NCI-H2107 (cell line): ENCODE measurements around the gene CLOCK.

Experiments used
- DNase-seq: peaks from one replicate; lab custom pipeline; 2025; lab: John Stamatoyannopoulos, UW

The CLOCK gene

GRCh38 chr4:55475394-55476243, 71.1 kb downstream of the CLOCK start:
- no peak for DNase-seq

DNA sequence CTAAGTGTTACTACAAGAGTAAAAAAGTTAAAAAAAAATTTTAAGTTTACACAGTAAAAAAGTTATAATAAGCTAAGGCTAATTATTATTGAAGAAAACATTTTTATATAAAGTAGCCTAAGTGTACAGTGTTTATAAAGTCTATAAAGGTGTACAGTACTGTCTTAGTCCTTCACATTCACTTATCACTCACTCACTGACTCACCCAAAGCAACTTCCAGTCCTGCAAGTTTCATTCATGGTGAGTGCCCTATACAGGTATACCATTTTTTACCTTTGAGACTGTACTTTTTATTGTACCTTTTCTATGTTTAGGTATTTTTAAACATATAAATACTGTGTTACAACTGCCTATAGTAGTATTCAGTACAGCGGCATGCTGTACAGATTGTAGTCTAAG, 76.7 kb downstream of the CLOCK start:
- no peak for DNase-seq

DNA sequence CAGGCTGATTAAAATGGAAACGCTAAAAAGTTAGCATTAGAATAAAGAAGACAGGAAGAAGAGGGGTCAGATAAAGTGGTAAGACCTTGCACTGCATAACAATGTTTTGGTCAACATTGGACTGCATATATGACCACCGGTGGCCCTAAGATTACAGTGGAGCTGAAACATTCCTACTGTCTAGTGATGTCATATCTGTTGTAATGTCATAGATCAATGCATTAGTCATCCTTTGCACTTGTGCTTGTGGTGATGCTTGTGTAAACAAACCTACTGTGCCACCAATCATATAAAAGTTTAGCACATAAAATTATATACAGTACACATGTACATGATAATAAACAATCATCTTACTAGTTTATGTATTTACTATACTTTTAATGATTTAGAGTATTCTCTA, 78.0 kb downstream of the CLOCK start:
- DNase-seq, result no peak

- DNase-seq, result no peak
These were observed 80.7 kb downstream of the CLOCK start for GRCh38 chr4:55466001-55466400.

DNA sequence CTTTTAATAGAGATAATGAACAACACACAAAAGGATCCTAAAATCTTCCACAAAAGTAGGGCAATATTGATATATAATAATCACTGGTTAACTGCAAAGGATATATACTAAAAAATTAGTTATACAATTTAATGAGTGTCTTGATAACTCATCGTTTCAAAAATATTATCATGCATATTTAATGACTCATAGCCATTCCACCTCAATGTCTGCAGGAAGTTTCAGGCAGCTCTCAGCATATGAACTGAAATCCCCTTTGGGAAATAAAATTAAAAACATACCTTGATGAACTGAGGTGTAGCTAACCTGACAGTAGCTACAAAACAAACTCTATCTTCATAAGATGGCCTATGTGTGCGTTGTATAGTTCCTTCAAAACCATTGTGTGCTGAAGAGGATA, 88.1 kb downstream of the CLOCK start:
- no peak for DNase-seq

DNA sequence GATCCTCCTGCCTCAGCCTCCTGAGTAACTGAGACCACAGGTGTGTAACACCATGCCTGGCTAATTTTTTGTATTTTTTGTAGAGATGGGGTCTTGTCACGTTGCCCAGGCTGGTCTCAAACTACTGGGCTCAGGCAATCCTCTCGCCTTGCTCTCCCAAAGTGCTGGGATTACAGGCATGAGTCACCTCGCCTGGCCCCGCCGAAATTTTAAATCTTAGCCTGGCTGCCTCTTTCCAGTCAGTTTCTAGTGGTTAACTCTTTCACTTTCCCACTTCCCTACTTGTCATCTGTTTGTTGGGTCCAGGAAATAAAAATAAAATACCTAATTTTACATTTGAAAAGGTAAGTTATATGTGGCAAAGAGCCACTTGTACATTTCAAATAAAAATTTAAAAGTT, 88.5 kb downstream of the CLOCK start:
- DNase-seq, result no peak

DNA sequence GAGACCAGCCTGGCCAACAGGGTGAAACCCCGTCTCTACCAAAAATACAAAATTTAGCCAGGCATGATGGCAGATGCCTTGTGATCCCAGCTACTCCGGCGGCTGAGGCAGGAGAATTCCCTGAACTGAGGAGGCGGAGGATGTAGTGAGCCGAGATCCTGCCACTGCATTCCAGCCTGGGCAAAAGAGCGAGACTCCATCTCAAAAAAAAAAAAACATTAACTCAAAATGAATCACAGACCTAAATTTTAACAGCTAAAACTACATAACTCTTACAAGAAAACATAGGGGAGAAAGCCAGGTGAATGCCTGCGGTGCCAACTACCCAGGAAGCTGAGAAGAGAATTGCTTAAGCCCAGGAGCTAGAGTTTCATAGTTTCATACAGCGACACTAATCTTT, 96.1 kb downstream of the CLOCK start:
- no peak for DNase-seq

DNA sequence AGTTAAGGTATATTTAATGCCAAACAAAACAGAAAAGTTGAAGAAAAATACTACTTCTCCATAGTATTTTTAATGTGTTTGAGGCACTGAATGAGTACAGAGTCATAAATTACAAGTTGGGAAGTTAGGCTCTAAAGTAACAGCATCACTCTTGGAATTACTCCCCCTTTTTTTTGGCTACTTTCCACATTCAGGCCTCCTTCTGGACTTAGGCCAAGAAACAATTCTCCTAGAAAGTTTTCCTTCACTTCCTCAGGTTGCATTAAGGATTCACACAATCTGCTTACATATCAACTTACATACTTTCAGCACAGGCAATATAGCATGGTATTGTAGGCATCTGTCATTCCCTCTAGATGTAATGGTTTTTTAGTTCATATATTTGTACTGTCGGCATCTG, 98.9 kb downstream of the CLOCK start:
- DNase-seq, result no peak

GRCh38 chr4:55447108-55447708, 99.5 kb downstream of the CLOCK start:
- no peak for DNase-seq

DNA sequence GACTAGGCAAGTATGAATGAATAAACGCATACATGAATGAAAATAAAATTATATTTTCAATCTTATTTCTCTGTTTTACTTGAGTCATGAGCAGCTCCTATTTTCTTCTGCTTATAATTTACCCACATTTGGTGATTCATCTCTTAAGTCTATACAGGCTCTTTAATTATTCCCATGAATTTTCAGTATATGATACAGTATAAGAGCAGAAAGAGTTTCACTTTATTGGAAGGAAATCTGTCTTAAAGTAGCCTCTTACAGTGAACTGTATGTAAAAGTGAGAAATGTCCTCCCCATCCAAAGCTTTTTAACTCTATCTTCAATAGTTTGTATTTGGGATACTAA, 100.2 kb downstream of the CLOCK start:
- no peak for DNase-seq

- DNase-seq, result no peak
These were observed 100.7 kb downstream of the CLOCK start for GRCh38 chr4:55445921-55446577.

GRCh38 chr4:55444827-55445226, 101.9 kb downstream of the CLOCK start:
- DNase-seq, result no peak

GRCh38 chr4:55442541-55442940, 104.2 kb downstream of the CLOCK start:
- DNase-seq, result no peak

- no peak for DNase-seq
These were observed 105.9 kb downstream of the CLOCK start for GRCh38 chr4:55440786-55441185.

GRCh38 chr4:55439023-55439422, 107.7 kb downstream of the CLOCK start:
- DNase-seq, result no peak

GRCh38 chr4:55438314-55438713, 108.4 kb downstream of the CLOCK start:
- DNase-seq, result no peak

GRCh38 chr4:55437823-55438222, 108.9 kb downstream of the CLOCK start:
- DNase-seq, result no peak

DNA sequence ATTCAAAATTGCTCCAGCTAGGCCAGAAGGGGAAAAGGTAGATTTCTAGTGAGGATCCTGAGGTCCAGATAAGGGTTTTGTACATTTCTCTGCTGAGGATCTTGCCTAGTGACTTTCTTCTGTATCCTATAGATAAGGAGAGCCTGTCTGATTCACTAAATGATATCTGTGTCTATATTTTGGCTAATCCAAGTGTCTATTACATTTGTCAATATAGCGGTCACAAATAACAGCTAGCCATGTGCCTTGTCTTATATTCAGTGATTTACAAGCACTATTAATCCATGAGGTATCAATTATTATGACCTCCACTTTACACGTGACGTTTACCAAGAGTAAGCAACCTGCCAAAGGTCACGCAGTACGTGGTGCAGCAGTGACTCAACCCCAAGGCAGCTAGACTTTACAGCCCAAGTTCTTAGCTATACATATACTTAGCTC, 109.3 kb downstream of the CLOCK start:
- no peak for DNase-seq

- DNase-seq, result no peak
These were observed 111.4 kb downstream of the CLOCK start for GRCh38 chr4:55435141-55435841.

DNA sequence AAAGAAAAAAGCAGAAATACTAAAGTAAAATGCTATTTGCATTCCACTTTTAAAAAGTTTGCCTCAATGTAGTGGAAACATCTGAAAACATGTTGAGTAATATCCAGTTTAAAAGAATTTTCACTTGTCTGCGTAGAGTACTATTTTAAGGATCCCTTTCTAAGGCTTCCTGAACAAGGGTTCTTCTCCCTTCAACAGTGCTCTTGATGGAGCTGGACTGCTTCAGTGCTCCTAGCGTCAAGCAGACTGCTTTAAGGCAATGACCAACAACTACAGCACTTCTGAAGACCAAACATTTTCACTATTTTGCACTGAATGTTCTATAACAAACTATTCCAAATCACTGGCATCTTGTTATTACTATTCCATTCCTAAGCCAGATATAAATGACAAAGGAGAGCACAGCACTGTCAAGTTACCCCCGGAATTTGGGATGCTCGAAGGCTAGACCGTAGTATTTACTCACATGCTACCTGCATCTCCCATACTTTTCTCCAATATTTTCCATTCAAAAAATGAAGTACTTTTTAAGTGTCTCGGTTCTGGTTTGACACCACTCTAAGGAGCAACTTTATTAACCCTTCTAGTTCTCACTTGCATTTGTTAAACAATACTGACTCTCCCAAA, 114.9 kb downstream of the CLOCK start:
- DNase-seq, result no peak

DNA sequence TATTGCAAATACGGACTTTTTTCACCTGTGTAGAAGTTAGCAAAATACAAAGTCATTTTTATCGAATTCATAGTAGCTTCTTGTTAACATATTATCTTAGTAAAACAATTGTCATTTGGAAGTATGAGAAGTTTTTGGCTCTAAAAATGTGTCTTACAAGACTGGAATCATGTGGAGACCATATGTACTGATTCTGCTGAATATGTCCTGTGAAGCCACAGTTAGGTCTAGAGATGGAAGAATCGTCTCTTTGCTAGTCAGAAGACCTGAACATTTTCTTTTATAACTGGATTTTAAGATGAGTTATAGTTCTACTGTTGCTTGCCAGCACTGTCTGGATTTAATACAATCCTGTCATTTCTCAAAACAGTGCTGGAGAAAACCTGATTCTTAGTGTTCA, 121.9 kb downstream of the CLOCK start:
- no peak for DNase-seq

DNA sequence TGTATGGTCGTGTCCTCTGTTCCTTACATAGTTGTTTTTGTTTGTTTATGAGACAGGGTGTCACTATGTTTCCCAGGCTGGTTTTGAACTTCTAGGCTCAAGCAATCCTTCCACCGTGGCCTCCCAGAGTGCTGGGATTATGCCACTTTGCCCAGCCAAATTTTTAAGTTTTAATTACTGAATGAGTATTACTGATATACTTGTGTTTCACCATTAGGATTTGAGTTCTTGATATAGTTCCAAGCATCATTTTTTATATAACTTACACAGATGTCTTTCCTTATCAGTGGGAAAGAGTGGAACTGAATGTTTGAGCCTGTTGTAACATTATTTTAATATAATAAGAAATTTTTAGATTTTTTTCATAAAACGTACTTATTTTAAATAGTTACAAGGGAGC, 130.5 kb downstream of the CLOCK start:
- no peak for DNase-seq
